A673 (cell line): ENCODE measurements around the gene ACP5. TPM values are rescaled to one million over a fixed set of nuclear protein-coding genes. Genes with fewer than 3 reads are reported as not detected.
"Not testable (repeated sequence)": the region's sequence is repeated elsewhere in the genome, so short reads cannot be mapped to it uniquely, and the experiment has no call there.

Experiments used
- Bru-seq: library from RNA; stranded (reverse); fragments of 400-500 nt; gene quantifications from one replicate; lab custom pipeline; 2021; lab: Mats Ljungman, UMichigan
- BruChase-seq, 2 experiments: library from RNA; stranded (reverse); fragments of 400-500 nt; gene quantifications; one replicate each; lab custom pipeline; 2021; lab: Mats Ljungman, UMichigan
- BruUV-seq: library from RNA; stranded (reverse); fragments of 400-500 nt; replicated peaks from 2 replicates; lab custom pipeline; 2021; lab: Mats Ljungman, UMichigan
- CTCF ChIA-PET: fragments of 300-600 bp; sonication (Branson Sonifier 250); formaldehyde crosslinking; loops from one replicate; lab custom pipeline; 2022; ENCODE audit warnings: antibody characterized with exemption; lab: Charles Lee
- POLR2A ChIA-PET: fragments of 300-600 bp; sonication (Branson Sonifier 250); formaldehyde crosslinking; loops from one replicate; lab custom pipeline; 2022; ENCODE audit warnings: antibody characterized with exemption; ENCODE audit not compliant: low non-redundant PET; lab: Charles Lee
- DNase-seq: peaks from one replicate; pipeline ENCODE4 v3.0.0-alpha.2; 2015; ENCODE audit warnings: low spot score
- H3K27ac ChIP-seq: fragments of 200-600 bp; sonication (generic); 2 replicates; pipeline ENCODE4 v1.5.1; 2016; ENCODE audit warnings: mixed run types, low read depth, mild to moderate bottlenecking, mixed read lengths, antibody characterized with exemption, low read length; ENCODE audit not compliant: poor library complexity, severe bottlenecking
- H3K27me3 ChIP-seq: fragments of 200-600 bp; sonication (generic); replicated peaks from 2 replicates; pipeline ENCODE4 v1.6.1; 2017; ENCODE audit warnings: mixed run types, low read depth, mild to moderate bottlenecking, mixed read lengths, antibody characterized with exemption, low read length; ENCODE audit not compliant: insufficient read depth, poor library complexity
- H3K36me3 ChIP-seq: fragments of 200-600 bp; sonication (generic); 2 replicates; pipeline ENCODE4 v1.6.1; 2016; ENCODE audit warnings: mixed run types, mild to moderate bottlenecking, mixed read lengths, antibody characterized with exemption, low read length; ENCODE audit not compliant: insufficient read depth, poor library complexity, severe bottlenecking
- H3K4me1 ChIP-seq: fragments of 200-600 bp; sonication (generic); 2 replicates; pipeline ENCODE4 v1.6.1; 2017; ENCODE audit warnings: mixed run types, mild to moderate bottlenecking, mixed read lengths, antibody characterized with exemption, low read length; ENCODE audit not compliant: insufficient read depth, poor library complexity, severe bottlenecking
- H3K4me3 ChIP-seq: fragments of 200-600 bp; sonication (generic); 2 replicates; pipeline ENCODE4 v1.5.1; 2016; ENCODE audit warnings: low read depth, mixed run types, mild to moderate bottlenecking, mixed read lengths, low read length; ENCODE audit not compliant: poor library complexity, severe bottlenecking
- H3K9me3 ChIP-seq: fragments of 200-600 bp; sonication (generic); 2 replicates; pipeline ENCODE4 v1.6.1; 2016; ENCODE audit warnings: mixed run types, low read depth, mild to moderate bottlenecking, mixed read lengths, antibody characterized with exemption, low read length; ENCODE audit not compliant: poor library complexity, severe bottlenecking
- CTCF ChIP-seq: fragments of 300-800, 200-600 bp; sonication (generic); conservative IDR thresholded peaks from 2 replicates; pipeline ENCODE4 v1.5.1; 2017; ENCODE audit warnings: low read depth, mild to moderate bottlenecking, antibody characterized with exemption, low read length, moderate library complexity, mixed read lengths
- EZH2 ChIP-seq: fragments of 200-600 bp; sonication (generic); IDR thresholded peaks from 2 replicates; pipeline ENCODE4 v1.6.1; 2017; ENCODE audit warnings: borderline replicate concordance, low read depth, mild to moderate bottlenecking, mixed read lengths, antibody characterized with exemption, low read length; ENCODE audit not compliant: poor library complexity, severe bottlenecking
- intact Hi-C: fragments of 100-400 bp; cut with micrococcal nuclease; formaldehyde crosslinking; loops from one replicate; pipeline ENCODE4 v1.10.0; 2022; ENCODE audit not compliant: unreplicated experiment
- long read RNA-seq: library from polyadenylated mRNA; stranded (forward); transcript quantifications from one replicate; pipeline ENCODE4 v2.0.0, GENCODE V29; 2022
- total RNA-seq: library from RNA; stranded (reverse); gene quantifications from 2 replicates; pipeline ENCODE4 v1.2.3, GENCODE V29; 2021

Gene ACP5
- total RNA-seq (not detected in 2 replicates), Bru-seq, nascent RNA (not detected), BruChase-seq, experiment 1, labeled RNA remaining after a 2-hour chase (not detected), BruChase-seq, experiment 2, labeled RNA remaining after a 6-hour chase (not detected)
- long read RNA-seq: 0 reads

- TF ChIP-seq CTCF: no peak
- no peak for TF ChIP-seq EZH2
- no peak within 1 kb of the TSS for H3K4me3 ChIP-seq
- intact Hi-C loops: no loop called here
- H3K27ac ChIP-seq: no peak within 1 kb of the TSS
- CTCF ChIA-PET: no interaction called here
- H3K4me1 ChIP-seq: peaks cover 9% of the 10 kb centered on the region
- no TSS peak for BruUV-seq
- no peaks in the 10 kb centered on the region for H3K9me3 ChIP-seq
- DNase-seq: peak; percentile 54
- H3K27me3 ChIP-seq: no peaks in the 10 kb centered on the region
- POLR2A ChIA-PET: no interaction called here
- no peaks in the 10 kb centered on the region for H3K36me3 ChIP-seq
Observed at GRCh38 chr19:11577451-11578257, at the start of gene ACP5. ACP5 (minus strand) TSS chr19:11577645; CDS start chr19:11577317, 328 bp downstream.

- no peaks in the 10 kb centered on the region for H3K9me3 ChIP-seq
- no peaks in the 10 kb centered on the region for H3K27me3 ChIP-seq
- intact Hi-C loops: no loop called here
- DNase-seq: no peak
- H3K4me3 ChIP-seq: no peak overlapping the region
- no TSS peak for BruUV-seq
- no peak for TF ChIP-seq CTCF
- TF ChIP-seq EZH2: no peak
- ChIA-PET POLR2A (no interaction called here), CTCF (no interaction called here)
- no peak overlapping the region for H3K27ac ChIP-seq
- no peaks in the 10 kb centered on the region for H3K36me3 ChIP-seq
- H3K4me1 ChIP-seq: peaks cover 10% of the 10 kb centered on the region
Observed at GRCh38 chr19:11626252-11626651, 48.8 kb upstream of the ACP5 start.

GRCh38 chr19:11624069-11624463, 46.6 kb upstream of the ACP5 start:
- BruUV-seq: no TSS peak
- Histone ChIP-seq H3K27me3 (no peaks in the 10 kb centered on the region), H3K36me3 (peaks cover 18% of the 10 kb centered on the region), H3K9me3 (peaks cover under 1% of the 10 kb centered on the region), H3K27ac (no peak overlapping the region), H3K4me1 (peaks cover 10% of the 10 kb centered on the region), H3K4me3 (peak overlapping the region; percentile 36)
- peak; percentile 34 for DNase-seq
- ChIA-PET POLR2A (interaction anchor here (0.6 kb wide), 1 partner anchor 488 kb away, joined by 3 read pairs; no protein-coding TSS in a partner anchor), CTCF (interaction anchor here (0.7 kb wide), 1 partner anchor 64 kb away, joined by 5 read pairs; no protein-coding TSS in a partner anchor)
- no peak for TF ChIP-seq CTCF
- no peak for TF ChIP-seq EZH2
- intact Hi-C loops: no loop called here

- POLR2A ChIA-PET, H3K4me1 ChIP-seq, H3K4me3 ChIP-seq, DNase-seq, H3K27ac ChIP-seq, H3K27me3 ChIP-seq, BruUV-seq, intact Hi-C loops: not testable (repeated sequence)
- Histone ChIP-seq H3K9me3 (peaks cover 17% of the 10 kb centered on the region), H3K36me3 (peaks cover 35% of the 10 kb centered on the region)
- CTCF ChIA-PET: interaction anchor here (0.6 kb wide), 1 partner anchor 17 kb away, joined by 10 read pairs; no protein-coding TSS in a partner anchor
Observed at GRCh38 chr19:11622401-11622800, 45.0 kb upstream of the ACP5 start.
